Measurements from ENCODE around the gene RASSF8. TPM values are rescaled to one million over a fixed set of nuclear protein-coding genes. Genes with fewer than 3 reads are reported as not detected.

RASSF8 gene
- polyA plus RNA-seq, 1 donor (not counting 4 experiments of a cell fraction or from before 2014, with no cell fraction given), result 10.5 TPM

DNA sequence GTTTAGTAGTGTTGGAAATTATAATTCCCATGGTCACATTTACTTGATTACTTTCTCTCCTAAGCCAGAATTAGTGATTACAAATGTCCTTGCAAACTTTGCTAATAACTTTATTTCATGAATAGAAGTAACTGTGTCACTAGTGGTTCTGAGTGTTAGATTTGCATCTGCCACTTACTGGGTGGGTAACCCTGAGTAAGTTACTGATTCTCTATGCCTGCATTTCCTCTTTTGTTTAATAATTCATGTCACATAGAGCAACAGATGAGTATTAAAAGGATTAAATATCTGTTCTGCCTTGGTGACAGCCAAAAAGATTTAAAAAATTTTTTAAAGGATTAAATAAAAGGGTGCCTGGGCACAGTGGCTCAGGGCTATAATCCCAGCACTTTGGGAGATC, 87.7 kb downstream of the RASSF8 start:
- Histone ChIP-seq H3K79me2 (ENCODE audit: control insufficient read depth, insufficient read depth, low read length) (no peaks in the 10 kb centered on the region), H3K4me3 (ENCODE audit: control insufficient read depth in 2 of 3, extremely low read depth in 1 of 3, insufficient read depth in 2 of 3, low read depth in 1 of 3, low read length in 3 of 3) (no peak overlapping the region), H3K4me1 (ENCODE audit: control insufficient read depth, extremely low read depth, insufficient read depth, low read length) (peaks cover 3% of the 10 kb centered on the region), H3K36me3 (ENCODE audit: control insufficient read depth in 2 of 2, extremely low read depth in 1 of 2, insufficient read depth in 2 of 2, low read length in 2 of 2) (no peaks in the 10 kb centered on the region), H4K20me1 (ENCODE audit: control insufficient read depth, extremely low read depth, insufficient read depth, low read length) (no peaks in the 10 kb centered on the region), H3K9me3 (ENCODE audit: control insufficient read depth, low read depth, low read length) (no peaks in the 10 kb centered on the region), H3K9me1 (ENCODE audit: control insufficient read depth, extremely low read depth, insufficient read depth, low read length) (no peaks in the 10 kb centered on the region), H2AFZ (ENCODE audit: control insufficient read depth, low read length) (no peak overlapping the region), H3K9ac (ENCODE audit: control insufficient read depth, extremely low read depth, insufficient read depth, low read length) (no peak overlapping the region), H3K27me3 (ENCODE audit: control insufficient read depth, extremely low read depth, insufficient read depth, low read length) (no peaks in the 10 kb centered on the region), H3K4me2 (ENCODE audit: control insufficient read depth, extremely low read depth, insufficient read depth, low read depth, low read length) (no peak overlapping the region), H3K27ac (ENCODE audit: control insufficient read depth, insufficient read depth, low read length) (no peak overlapping the region)
- DNase-seq (ENCODE audit: low read depth, low spot score) (no peak), FAIRE-seq (no peak)
- dilution Hi-C loops (cut with MboI; ENCODE audit: extremely low pct_ligation_motif_present, low sequenced_read_pairs), result no loop called here
- TF ChIP-seq CTCF (optimal IDR thresholded peaks at IDR 0.05 in 1 of 3, IDR thresholded peaks at IDR 0.05 in 1 of 3, conservative IDR thresholded peaks at IDR 0.05 in 1 of 3; ENCODE audit: extremely low read depth in 1 of 3, insufficient read depth in 2 of 3, low read length in 3 of 3) (no peak), EZH2 (IDR thresholded peaks at IDR 0.05; ENCODE audit: low read length) (no peak)

- no peak for FAIRE-seq
- dilution Hi-C loops (cut with MboI; ENCODE audit: extremely low pct_ligation_motif_present, low sequenced_read_pairs), result no loop called here
These were observed 88.4 kb downstream of the RASSF8 start for GRCh38 chr12:26046906-26047305.

More at GRCh38 chr12:26046906-26047305, 88.4 kb downstream of the RASSF8 start:
- no peak for TF ChIP-seq EZH2 (IDR thresholded peaks at IDR 0.05; ENCODE audit: low read length)
- no peak for TF ChIP-seq CTCF (optimal IDR thresholded peaks at IDR 0.05 in 1 of 3, IDR thresholded peaks at IDR 0.05 in 1 of 3, conservative IDR thresholded peaks at IDR 0.05 in 1 of 3; ENCODE audit: extremely low read depth in 1 of 3, insufficient read depth in 2 of 3, low read length in 3 of 3)
- Histone ChIP-seq H3K9me3 (ENCODE audit: control insufficient read depth, low read depth, low read length) (no peaks in the 10 kb centered on the region), H4K20me1 (ENCODE audit: control insufficient read depth, extremely low read depth, insufficient read depth, low read length) (no peaks in the 10 kb centered on the region), H2AFZ (ENCODE audit: control insufficient read depth, low read length) (no peak overlapping the region), H3K4me2 (ENCODE audit: control insufficient read depth, extremely low read depth, insufficient read depth, low read depth, low read length) (no peak overlapping the region), H3K36me3 (ENCODE audit: control insufficient read depth in 2 of 2, extremely low read depth in 1 of 2, insufficient read depth in 2 of 2, low read length in 2 of 2) (no peaks in the 10 kb centered on the region), H3K9ac (ENCODE audit: control insufficient read depth, extremely low read depth, insufficient read depth, low read length) (no peak overlapping the region), H3K79me2 (ENCODE audit: control insufficient read depth, insufficient read depth, low read length) (no peaks in the 10 kb centered on the region), H3K27me3 (ENCODE audit: control insufficient read depth, extremely low read depth, insufficient read depth, low read length) (no peaks in the 10 kb centered on the region), H3K27ac (ENCODE audit: control insufficient read depth, insufficient read depth, low read length) (no peak overlapping the region), H3K4me3 (ENCODE audit: control insufficient read depth in 2 of 3, extremely low read depth in 1 of 3, insufficient read depth in 2 of 3, low read depth in 1 of 3, low read length in 3 of 3) (no peak overlapping the region), H3K9me1 (ENCODE audit: control insufficient read depth, extremely low read depth, insufficient read depth, low read length) (no peaks in the 10 kb centered on the region), H3K4me1 (ENCODE audit: control insufficient read depth, extremely low read depth, insufficient read depth, low read length) (peaks cover 3% of the 10 kb centered on the region)
- DNase-seq (ENCODE audit: low read depth, low spot score), result no peak

All from keratinocyte (primary cell).